ENCODE data around the gene TRAP1. TPM values are rescaled to one million over a fixed set of nuclear protein-coding genes. Genes with fewer than 3 reads are reported as not detected.

The TRAP1 gene
- total and polyA plus RNA-seq, 4 donors: 78.3 to 148 (median 112) TPM

DNA sequence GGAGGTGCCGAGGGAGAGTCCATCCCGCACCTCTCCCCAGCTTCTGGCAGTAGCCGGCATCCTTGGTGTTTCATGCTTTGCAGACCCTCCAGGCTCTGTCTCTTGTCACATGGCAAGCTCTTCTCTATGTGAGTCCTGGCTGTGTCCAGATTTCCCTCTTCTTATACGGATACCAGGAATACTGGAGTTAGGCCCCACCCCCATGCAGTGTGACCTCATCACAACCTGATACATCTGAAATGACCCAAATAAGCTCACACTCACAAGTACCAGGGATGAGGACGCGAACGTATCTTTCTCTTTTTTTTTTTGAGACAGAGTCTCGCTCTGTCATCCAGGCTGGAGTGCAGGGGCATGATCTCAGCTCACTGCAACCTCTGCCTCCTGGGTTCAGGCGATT, 23.3 kb downstream of the TRAP1 start:
- TF ChIP-seq EGR1 (IDR thresholded peaks at IDR 0.05; ENCODE audit: low read depth in 2 of 2) (no peak), HNF4G (IDR thresholded peaks at IDR 0.05) (no peak), JUND (IDR thresholded peaks at IDR 0.05) (no peak)
- TF ChIP-seq, protein P1, sequence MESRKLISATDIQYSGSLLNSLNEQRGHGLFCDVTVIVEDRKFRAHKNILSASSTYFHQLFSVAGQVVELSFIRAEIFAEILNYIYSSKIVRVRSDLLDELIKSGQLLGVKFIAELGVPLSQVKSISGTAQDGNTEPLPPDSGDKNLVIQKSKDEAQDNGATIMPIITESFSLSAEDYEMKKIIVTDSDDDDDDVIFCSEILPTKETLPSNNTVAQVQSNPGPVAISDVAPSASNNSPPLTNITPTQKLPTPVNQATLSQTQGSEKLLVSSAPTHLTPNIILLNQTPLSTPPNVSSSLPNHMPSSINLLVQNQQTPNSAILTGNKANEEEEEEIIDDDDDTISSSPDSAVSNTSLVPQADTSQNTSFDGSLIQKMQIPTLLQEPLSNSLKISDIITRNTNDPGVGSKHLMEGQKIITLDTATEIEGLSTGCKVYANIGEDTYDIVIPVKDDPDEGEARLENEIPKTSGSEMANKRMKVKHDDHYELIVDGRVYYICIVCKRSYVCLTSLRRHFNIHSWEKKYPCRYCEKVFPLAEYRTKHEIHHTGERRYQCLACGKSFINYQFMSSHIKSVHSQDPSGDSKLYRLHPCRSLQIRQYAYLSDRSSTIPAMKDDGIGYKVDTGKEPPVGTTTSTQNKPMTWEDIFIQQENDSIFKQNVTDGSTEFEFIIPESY (IDR thresholded peaks at IDR 0.05): no peak
- no peak for DNase-seq (ENCODE audit: low spot score)
- H3K27ac ChIP-seq (ENCODE audit: low read depth in 1 of 2, low read length in 2 of 2): peak overlapping the region; percentile 36 to 97

DNA sequence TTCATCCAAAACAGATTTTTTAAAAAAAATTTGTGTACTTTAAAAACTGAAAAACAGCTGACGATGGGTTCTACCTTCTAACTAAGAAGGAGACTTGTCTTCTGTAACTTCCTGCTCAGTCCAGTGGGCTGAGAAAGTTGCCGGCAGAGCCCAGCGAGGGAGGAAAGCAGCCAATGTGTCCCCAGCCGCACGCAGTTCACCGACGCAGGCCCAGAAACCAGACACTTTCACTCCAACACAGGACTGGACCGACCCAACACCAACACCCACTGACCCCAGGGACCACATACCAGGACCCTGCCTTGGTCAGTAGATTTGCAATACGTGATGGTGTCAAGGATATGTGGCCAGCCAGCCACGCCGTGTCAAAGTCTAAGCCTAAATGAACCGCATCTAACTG, 25.6 kb downstream of the TRAP1 start:
- H3K4me3 ChIP-seq (ENCODE audit: low read depth in 1 of 3, low read length in 3 of 3): no peak overlapping the region
- TF ChIP-seq RAD21 (IDR thresholded peaks at IDR 0.05) (no peak), YY1 (IDR thresholded peaks at IDR 0.05) (no peak), HNF4A (conservative IDR thresholded peaks at IDR 0.05) (no peak), EGR1 (IDR thresholded peaks at IDR 0.05; ENCODE audit: low read depth in 2 of 2) (no peak), GABPA (IDR thresholded peaks at IDR 0.05 in 1 of 2, conservative IDR thresholded peaks at IDR 0.05 in 1 of 2) (no peak), FOXA2 (IDR thresholded peaks at IDR 0.05) (no peak), SP1 (IDR thresholded peaks at IDR 0.05) (no peak), TAF1 (conservative IDR thresholded peaks at IDR 0.05) (no peak), HNF4G (IDR thresholded peaks at IDR 0.05) (no peak), NR2F2 (IDR thresholded peaks at IDR 0.05) (no peak), RXRA (IDR thresholded peaks at IDR 0.05) (no peak), FOXA1 (IDR thresholded peaks at IDR 0.05) (no peak), JUND (IDR thresholded peaks at IDR 0.05) (no peak)
- TF ChIP-seq, protein P2, sequence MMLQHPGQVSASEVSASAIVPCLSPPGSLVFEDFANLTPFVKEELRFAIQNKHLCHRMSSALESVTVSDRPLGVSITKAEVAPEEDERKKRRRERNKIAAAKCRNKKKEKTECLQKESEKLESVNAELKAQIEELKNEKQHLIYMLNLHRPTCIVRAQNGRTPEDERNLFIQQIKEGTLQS (IDR thresholded peaks at IDR 0.05): no peak
- TF ChIP-seq, protein P3, sequence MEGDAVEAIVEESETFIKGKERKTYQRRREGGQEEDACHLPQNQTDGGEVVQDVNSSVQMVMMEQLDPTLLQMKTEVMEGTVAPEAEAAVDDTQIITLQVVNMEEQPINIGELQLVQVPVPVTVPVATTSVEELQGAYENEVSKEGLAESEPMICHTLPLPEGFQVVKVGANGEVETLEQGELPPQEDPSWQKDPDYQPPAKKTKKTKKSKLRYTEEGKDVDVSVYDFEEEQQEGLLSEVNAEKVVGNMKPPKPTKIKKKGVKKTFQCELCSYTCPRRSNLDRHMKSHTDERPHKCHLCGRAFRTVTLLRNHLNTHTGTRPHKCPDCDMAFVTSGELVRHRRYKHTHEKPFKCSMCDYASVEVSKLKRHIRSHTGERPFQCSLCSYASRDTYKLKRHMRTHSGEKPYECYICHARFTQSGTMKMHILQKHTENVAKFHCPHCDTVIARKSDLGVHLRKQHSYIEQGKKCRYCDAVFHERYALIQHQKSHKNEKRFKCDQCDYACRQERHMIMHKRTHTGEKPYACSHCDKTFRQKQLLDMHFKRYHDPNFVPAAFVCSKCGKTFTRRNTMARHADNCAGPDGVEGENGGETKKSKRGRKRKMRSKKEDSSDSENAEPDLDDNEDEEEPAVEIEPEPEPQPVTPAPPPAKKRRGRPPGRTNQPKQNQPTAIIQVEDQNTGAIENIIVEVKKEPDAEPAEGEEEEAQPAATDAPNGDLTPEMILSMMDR (IDR thresholded peaks at IDR 0.05; ENCODE audit: low read depth, low read length, missing input control): no peak
- TF ChIP-seq, protein P4, sequence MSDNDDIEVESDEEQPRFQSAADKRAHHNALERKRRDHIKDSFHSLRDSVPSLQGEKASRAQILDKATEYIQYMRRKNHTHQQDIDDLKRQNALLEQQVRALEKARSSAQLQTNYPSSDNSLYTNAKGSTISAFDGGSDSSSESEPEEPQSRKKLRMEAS (IDR thresholded peaks at IDR 0.05): no peak
- TF ChIP-seq, protein P5, sequence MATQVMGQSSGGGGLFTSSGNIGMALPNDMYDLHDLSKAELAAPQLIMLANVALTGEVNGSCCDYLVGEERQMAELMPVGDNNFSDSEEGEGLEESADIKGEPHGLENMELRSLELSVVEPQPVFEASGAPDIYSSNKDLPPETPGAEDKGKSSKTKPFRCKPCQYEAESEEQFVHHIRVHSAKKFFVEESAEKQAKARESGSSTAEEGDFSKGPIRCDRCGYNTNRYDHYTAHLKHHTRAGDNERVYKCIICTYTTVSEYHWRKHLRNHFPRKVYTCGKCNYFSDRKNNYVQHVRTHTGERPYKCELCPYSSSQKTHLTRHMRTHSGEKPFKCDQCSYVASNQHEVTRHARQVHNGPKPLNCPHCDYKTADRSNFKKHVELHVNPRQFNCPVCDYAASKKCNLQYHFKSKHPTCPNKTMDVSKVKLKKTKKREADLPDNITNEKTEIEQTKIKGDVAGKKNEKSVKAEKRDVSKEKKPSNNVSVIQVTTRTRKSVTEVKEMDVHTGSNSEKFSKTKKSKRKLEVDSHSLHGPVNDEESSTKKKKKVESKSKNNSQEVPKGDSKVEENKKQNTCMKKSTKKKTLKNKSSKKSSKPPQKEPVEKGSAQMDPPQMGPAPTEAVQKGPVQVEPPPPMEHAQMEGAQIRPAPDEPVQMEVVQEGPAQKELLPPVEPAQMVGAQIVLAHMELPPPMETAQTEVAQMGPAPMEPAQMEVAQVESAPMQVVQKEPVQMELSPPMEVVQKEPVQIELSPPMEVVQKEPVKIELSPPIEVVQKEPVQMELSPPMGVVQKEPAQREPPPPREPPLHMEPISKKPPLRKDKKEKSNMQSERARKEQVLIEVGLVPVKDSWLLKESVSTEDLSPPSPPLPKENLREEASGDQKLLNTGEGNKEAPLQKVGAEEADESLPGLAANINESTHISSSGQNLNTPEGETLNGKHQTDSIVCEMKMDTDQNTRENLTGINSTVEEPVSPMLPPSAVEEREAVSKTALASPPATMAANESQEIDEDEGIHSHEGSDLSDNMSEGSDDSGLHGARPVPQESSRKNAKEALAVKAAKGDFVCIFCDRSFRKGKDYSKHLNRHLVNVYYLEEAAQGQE (IDR thresholded peaks at IDR 0.05): no peak
- TF ChIP-seq, protein P1 (IDR thresholded peaks at IDR 0.05): no peak
- H3K27ac ChIP-seq (ENCODE audit: low read depth in 1 of 2, low read length in 2 of 2): no peak overlapping the region
- H3K9me3 ChIP-seq (ENCODE audit: control insufficient read depth in 4 of 4, low read length in 3 of 4): no peaks in the 10 kb centered on the region
- H3K36me3 ChIP-seq (ENCODE audit: control insufficient read depth in 4 of 4, insufficient read depth in 3 of 4, low read depth in 1 of 4, low read length in 3 of 4): peaks cover 0 to 12% (median 6%) of the 10 kb centered on the region in 4 donors
- WGBS: 94% methylated on average over 12 of the region's 12 CpGs
- H3K9ac ChIP-seq (ENCODE audit: low read depth in 1 of 2, low read length in 2 of 2): no peak overlapping the region
- H3K27me3 ChIP-seq (ENCODE audit: control insufficient read depth in 4 of 4, insufficient read depth in 4 of 4, low read length in 3 of 4): no peaks in the 10 kb centered on the region
- no peak for DNase-seq (ENCODE audit: low spot score)
- peaks cover 10 to 36% (median 23%) of the 10 kb centered on the region in 4 donors for H3K4me1 ChIP-seq (ENCODE audit: control insufficient read depth in 4 of 4, insufficient read depth in 4 of 4, low read length in 3 of 4)

More for the DNA sequence above, 23.3 kb downstream of the TRAP1 start:
- no peaks in the 10 kb centered on the region for H3K9me3 ChIP-seq (ENCODE audit: control insufficient read depth in 4 of 4, low read length in 3 of 4)
- H3K9ac ChIP-seq (ENCODE audit: low read depth in 1 of 2, low read length in 2 of 2): no peak overlapping the region
- no peaks in the 10 kb centered on the region for H3K36me3 ChIP-seq (ENCODE audit: control insufficient read depth in 4 of 4, insufficient read depth in 3 of 4, low read depth in 1 of 4, low read length in 3 of 4)
- no peaks in the 10 kb centered on the region for H3K27me3 ChIP-seq (ENCODE audit: control insufficient read depth in 4 of 4, insufficient read depth in 4 of 4, low read length in 3 of 4)
- H3K4me3 ChIP-seq (ENCODE audit: low read depth in 1 of 3, low read length in 3 of 3): no peak overlapping the region
- WGBS: 80% methylated on average over 9 of the region's 9 CpGs
- peaks cover 10 to 41% (median 24%) of the 10 kb centered on the region in 4 donors for H3K4me1 ChIP-seq (ENCODE audit: control insufficient read depth in 4 of 4, insufficient read depth in 4 of 4, low read length in 3 of 4)

Data from liver (tissue), 9 donors.